Trophoblast cell (in vitro differentiated cells and primary cell): ENCODE measurements around the gene ASAP3.

Experiments
- DNase-seq, 2 donors: peaks; one replicate each; pipeline ENCODE4 v3.0.0-alpha.2; 2016
- H2AFZ ChIP-seq: 2 replicates; pipeline ENCODE4 v1.6.1; 2013; ENCODE audit warnings: low read length, moderate library complexity, mild to moderate bottlenecking; ENCODE audit not compliant: insufficient read depth, poor library complexity
- H2AK5ac ChIP-seq: 2 replicates; pipeline ENCODE4 v1.6.1; 2013; ENCODE audit warnings: mild to moderate bottlenecking, low read length
- H2BK120ac ChIP-seq: 2 replicates; pipeline ENCODE4 v1.6.1; 2013; ENCODE audit warnings: low read length, mild to moderate bottlenecking, moderate library complexity; ENCODE audit not compliant: insufficient read depth, poor library complexity
- H2BK12ac ChIP-seq: 2 replicates; pipeline ENCODE4 v1.6.1; 2013; ENCODE audit warnings: mild to moderate bottlenecking, low read length, moderate library complexity
- H2BK5ac ChIP-seq: 2 replicates; pipeline ENCODE4 v1.6.1; 2013; ENCODE audit warnings: low read length, low read depth, moderate library complexity, mild to moderate bottlenecking; ENCODE audit not compliant: poor library complexity
- H3K14ac ChIP-seq: 2 replicates; pipeline ENCODE4 v1.6.1; 2013; ENCODE audit warnings: mild to moderate bottlenecking, low read length
- H3K18ac ChIP-seq: 2 replicates; pipeline ENCODE4 v1.6.1; 2013; ENCODE audit warnings: mild to moderate bottlenecking, low read length
- H3K23ac ChIP-seq: 2 replicates; pipeline ENCODE4 v1.6.1; 2013; ENCODE audit warnings: low read length
- H3K27ac ChIP-seq: 2 replicates; pipeline ENCODE4 v1.5.1; 2013; ENCODE audit warnings: low read depth, mild to moderate bottlenecking, inconsistent platforms, low read length, moderate library complexity
- H3K27me3 ChIP-seq: 2 replicates; pipeline ENCODE4 v1.6.1; 2013; ENCODE audit warnings: inconsistent platforms, mild to moderate bottlenecking, low read length, moderate library complexity; ENCODE audit not compliant: insufficient read depth
- H3K36me3 ChIP-seq, 2 experiments: 1 replicate in 1 of 2; 2 replicates in 1 of 2; pipeline ENCODE4 v1.6.1; 2013; ENCODE audit warnings: low read length in 2 of 2, mild to moderate bottlenecking in 2 of 2, moderate library complexity in 1 of 2; ENCODE audit not compliant: insufficient read depth in 2 of 2, control insufficient read depth in 1 of 2
- H3K4ac ChIP-seq: 2 replicates; pipeline ENCODE4 v1.6.1; 2013; ENCODE audit warnings: low read depth, mild to moderate bottlenecking, low read length, moderate library complexity
- H3K4me1 ChIP-seq, 2 experiments: 1 replicate in 1 of 2; 2 replicates in 1 of 2; pipeline ENCODE4 v1.6.1; 2013; ENCODE audit warnings: low read length in 2 of 2, mild to moderate bottlenecking in 2 of 2, moderate library complexity in 1 of 2; ENCODE audit not compliant: insufficient read depth in 2 of 2, control insufficient read depth in 1 of 2
- H3K4me2 ChIP-seq: 2 replicates; pipeline ENCODE4 v1.6.1; 2013; ENCODE audit warnings: inconsistent platforms, mild to moderate bottlenecking, low read length, moderate library complexity
- H3K4me3 ChIP-seq: 2 replicates; pipeline ENCODE4 v1.5.1; 2013; ENCODE audit warnings: mild to moderate bottlenecking, low read depth, low read length, inconsistent platforms
- H3K79me1 ChIP-seq: one replicate; pipeline ENCODE4 v1.6.1; 2013; ENCODE audit warnings: low read length
- H3K79me2 ChIP-seq: 2 replicates; pipeline ENCODE4 v1.6.1; 2013; ENCODE audit warnings: low read length, mild to moderate bottlenecking; ENCODE audit not compliant: control insufficient read depth, insufficient read depth, poor library complexity
- H3K9ac ChIP-seq: 2 replicates; pipeline ENCODE4 v1.6.1; 2013; ENCODE audit warnings: mild to moderate bottlenecking, low read length
- H3K9me3 ChIP-seq: 2 replicates; pipeline ENCODE4 v1.6.1; 2013; ENCODE audit warnings: low read depth, mild to moderate bottlenecking, control low read depth, inconsistent platforms, low read length; ENCODE audit not compliant: insufficient read depth
- H4K12ac ChIP-seq: 2 replicates; pipeline ENCODE4 v1.6.1; 2013; ENCODE audit warnings: low read depth, mild to moderate bottlenecking, low read length, moderate library complexity
- H4K8ac ChIP-seq: 2 replicates; pipeline ENCODE4 v1.6.1; 2013; ENCODE audit warnings: low read depth, mild to moderate bottlenecking, low read length, moderate library complexity
- H4K91ac ChIP-seq: one replicate; pipeline ENCODE4 v1.6.1; 2013; ENCODE audit warnings: low read depth, mild to moderate bottlenecking, low read length, moderate library complexity
- WGBS: extraction: QIAGEN DNeasy Blood & Tissue Kit; methylation state at CpG from one replicate; pipeline ENCODE4 v1.1.7; 2013; ENCODE audit warnings: missing lambda C conversion rate; ENCODE audit not compliant: insufficient read length, insufficient coverage; ENCODE audit errors: extremely low coverage; 5-methylcytosine and 5-hydroxymethylcytosine counted together

ASAP3 gene

DNA sequence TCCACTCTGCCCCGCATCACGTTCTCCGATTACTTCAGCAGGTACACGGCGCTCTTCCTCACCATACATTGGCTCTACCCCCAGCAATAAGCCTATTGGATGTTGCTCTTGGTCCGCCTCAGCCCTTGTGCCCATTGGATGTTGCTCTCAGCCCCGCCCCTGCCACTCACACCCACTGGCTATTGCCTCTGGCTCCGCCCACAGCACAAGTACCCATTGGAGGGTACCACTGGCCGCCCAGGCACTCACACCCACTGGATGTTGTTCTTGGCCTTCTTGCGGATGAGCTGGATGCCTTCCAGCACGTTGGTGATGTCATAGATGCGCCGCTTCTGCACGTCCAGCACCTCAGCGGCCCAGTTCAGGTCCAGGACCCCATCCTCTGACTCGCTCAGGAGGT is 37.6 kb upstream of the ASAP3 start:
- H3K36me3 ChIP-seq: peaks cover 0 to 4% of the 10 kb centered on the region in 2 experiments
- no peak overlapping the region for H3K14ac ChIP-seq
- peaks cover 2% of the 10 kb centered on the region for H3K9me3 ChIP-seq
- no peak overlapping the region for H3K4ac ChIP-seq
- no peaks in the 10 kb centered on the region for H3K27me3 ChIP-seq
- no peak overlapping the region for H3K27ac ChIP-seq
- H3K4me2 ChIP-seq: no peak overlapping the region
- no peak for DNase-seq
- H3K23ac ChIP-seq: no peak overlapping the region
- no CpG with 5 or more reads among the region's 16 CpGs for WGBS
- H4K12ac ChIP-seq: no peak overlapping the region
- no peak overlapping the region for H2AK5ac ChIP-seq
- no peak overlapping the region for H2AFZ ChIP-seq
- H3K4me3 ChIP-seq: no peak overlapping the region
- no peaks in the 10 kb centered on the region for H3K4me1 ChIP-seq
- H2BK5ac ChIP-seq: no peak overlapping the region
- H3K18ac ChIP-seq: no peak overlapping the region
- H2BK120ac ChIP-seq: no peak overlapping the region
- no peak overlapping the region for H3K9ac ChIP-seq
- no peak overlapping the region for H2BK12ac ChIP-seq
- no peak overlapping the region for H4K8ac ChIP-seq
- no peak overlapping the region for H4K91ac ChIP-seq
- no peaks in the 10 kb centered on the region for H3K79me2 ChIP-seq
- H3K79me1 ChIP-seq: no peaks in the 10 kb centered on the region

GRCh38 chr1:23517581-23517980 is 33.6 kb upstream of the ASAP3 start:
- Histone ChIP-seq H3K18ac (no peak overlapping the region), H3K23ac (no peak overlapping the region), H2BK120ac (no peak overlapping the region), H3K9me3 (peaks cover 2% of the 10 kb centered on the region), H3K4me2 (no peak overlapping the region), H4K8ac (no peak overlapping the region), H3K27me3 (no peaks in the 10 kb centered on the region), H3K9ac (no peak overlapping the region), H3K4me3 (no peak overlapping the region), H3K14ac (no peak overlapping the region), H3K4me1 (no peaks in the 10 kb centered on the region), H3K27ac (no peak overlapping the region), H3K79me2 (no peaks in the 10 kb centered on the region), H3K4ac (no peak overlapping the region), H2AK5ac (no peak overlapping the region), H3K79me1 (no peaks in the 10 kb centered on the region), H2BK12ac (no peak overlapping the region), H2BK5ac (no peak overlapping the region), H2AFZ (no peak overlapping the region), H3K36me3 (peaks cover 4% of the 10 kb centered on the region in 2 experiments), H4K91ac (no peak overlapping the region), H4K12ac (no peak overlapping the region)
- no CpG with 5 or more reads among the region's 9 CpGs for WGBS
- DNase-seq: no peak

DNA sequence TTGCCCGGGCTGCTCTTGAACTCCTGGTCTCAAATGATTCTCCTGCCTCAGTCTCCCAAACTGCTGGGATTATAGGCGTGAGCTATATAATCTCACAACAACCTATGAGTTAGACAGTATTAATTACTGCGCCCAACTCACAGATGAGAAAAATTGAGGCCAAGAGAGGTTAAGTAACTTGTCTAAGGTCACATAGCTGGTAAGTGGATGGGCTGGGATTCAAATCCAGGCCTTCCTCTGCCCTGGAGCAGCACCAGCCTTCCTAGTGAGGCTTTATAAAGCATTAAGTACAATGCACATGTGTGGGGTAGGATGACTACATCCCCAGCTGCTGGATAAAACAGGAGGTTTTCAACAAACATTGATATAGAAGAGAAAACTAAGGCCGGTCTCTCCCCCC is 31.9 kb upstream of the ASAP3 start:
- Histone ChIP-seq H3K23ac (no peak overlapping the region), H3K4me2 (no peak overlapping the region), H4K12ac (no peak overlapping the region), H2AFZ (no peak overlapping the region), H4K8ac (no peak overlapping the region), H2AK5ac (no peak overlapping the region), H3K14ac (no peak overlapping the region), H3K4me3 (no peak overlapping the region), H3K18ac (no peak overlapping the region), H2BK120ac (no peak overlapping the region), H3K4ac (no peak overlapping the region), H3K4me1 (no peaks in the 10 kb centered on the region), H3K27ac (no peak overlapping the region), H4K91ac (no peak overlapping the region), H3K79me2 (no peaks in the 10 kb centered on the region), H3K79me1 (no peaks in the 10 kb centered on the region), H2BK12ac (no peak overlapping the region), H3K27me3 (no peaks in the 10 kb centered on the region), H3K9me3 (peaks cover 2% of the 10 kb centered on the region), H3K36me3 (peaks cover 4% of the 10 kb centered on the region in 2 experiments), H3K9ac (no peak overlapping the region), H2BK5ac (no peak overlapping the region)
- WGBS: no CpG with 5 or more reads among the region's 4 CpGs
- no peak for DNase-seq

DNA sequence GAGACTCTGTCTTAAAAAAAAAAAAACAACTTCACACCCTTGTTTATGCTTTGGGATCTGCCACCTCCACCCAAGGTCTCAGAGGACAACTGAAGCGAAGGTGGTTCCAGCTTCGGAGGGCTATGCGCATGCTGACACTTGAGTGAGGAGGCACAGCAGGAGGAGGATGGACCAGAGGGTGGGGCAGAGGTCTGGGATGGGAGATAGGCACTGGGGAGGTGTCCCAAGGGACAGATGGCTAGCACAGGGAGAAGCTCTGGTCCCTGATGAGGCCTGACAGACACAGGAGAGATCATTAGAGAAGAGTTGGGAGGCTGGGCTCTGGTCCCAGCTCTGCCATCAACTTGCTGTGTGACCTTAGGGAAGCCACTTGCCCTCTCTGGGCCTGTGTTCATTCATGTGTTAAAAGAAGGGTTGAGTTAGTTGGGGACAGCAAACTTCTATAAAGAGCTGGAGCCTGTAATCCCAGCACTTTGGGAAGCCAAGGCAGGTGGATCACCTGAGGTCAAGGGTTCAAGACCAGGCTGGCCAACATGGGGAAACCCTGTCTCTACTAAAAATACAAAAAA is 30.2 kb upstream of the ASAP3 start:
- Histone ChIP-seq H4K12ac (no peak overlapping the region), H3K9me3 (peaks cover 2% of the 10 kb centered on the region), H3K36me3 (peaks cover 4% of the 10 kb centered on the region in 2 experiments), H4K91ac (no peak overlapping the region), H3K79me1 (no peaks in the 10 kb centered on the region), H3K4me2 (no peak overlapping the region), H2BK120ac (no peak overlapping the region), H2AK5ac (no peak overlapping the region), H3K4me3 (peak overlapping the region; percentile 0), H2BK5ac (no peak overlapping the region), H3K27me3 (no peaks in the 10 kb centered on the region), H4K8ac (no peak overlapping the region), H3K4me1 (no peaks in the 10 kb centered on the region), H3K14ac (no peak overlapping the region), H3K4ac (no peak overlapping the region), H3K18ac (no peak overlapping the region), H3K9ac (no peak overlapping the region), H2AFZ (no peak overlapping the region), H2BK12ac (no peak overlapping the region), H3K27ac (no peak overlapping the region), H3K79me2 (no peaks in the 10 kb centered on the region), H3K23ac (no peak overlapping the region)
- no CpG with 5 or more reads among the region's 3 CpGs for WGBS
- DNase-seq: no peak
